GM23338 (cell line): ENCODE measurements around the gene UTS2R. TPM values are rescaled to one million over a fixed set of nuclear protein-coding genes. Genes with fewer than 3 reads are reported as not detected.
A peak's percentile ranks its signal among the peaks of the same experiment; 100 is the strongest.

Source experiments
- ATAC-seq: fragments of 200-7000 bp; cut with Tn5 transposase; 3 replicates; pipeline ENCODE4 v1.9.1; 2020
- DNase-seq: peaks from one replicate; pipeline ENCODE4 v3.0.0-alpha.2; 2015; ENCODE audit warnings: low spot score
- H2AFZ ChIP-seq: fragments of 200-600 bp; sonication (generic); 2 replicates; pipeline ENCODE4 v1.8.0; 2016; ENCODE audit warnings: antibody characterized with exemption, mild to moderate bottlenecking, moderate library complexity
- H3F3A ChIP-seq: fragments of 200-600 bp; sonication (generic); replicated peaks from 2 replicates; pipeline ENCODE4 v1.8.0; 2017; ENCODE audit warnings: antibody characterized with exemption, mixed run types, low read depth
- H3K27ac ChIP-seq: fragments of 200-600 bp; sonication (generic); 2 replicates; pipeline ENCODE4 v1.6.1; 2016; ENCODE audit warnings: low read depth
- H3K27me3 ChIP-seq: fragments of 200-600 bp; sonication (generic); 2 replicates; pipeline ENCODE4 v1.8.0; 2016; ENCODE audit warnings: mild to moderate bottlenecking, mixed run types, moderate library complexity; ENCODE audit not compliant: insufficient read depth
- H3K36me3 ChIP-seq: fragments of 200-600 bp; sonication (generic); 2 replicates; pipeline ENCODE4 v1.8.0; 2016; ENCODE audit warnings: mild to moderate bottlenecking; ENCODE audit not compliant: insufficient read depth
- H3K4me1 ChIP-seq: fragments of 200-600 bp; sonication (generic); 2 replicates; pipeline ENCODE4 v1.8.0; 2016; ENCODE audit warnings: mild to moderate bottlenecking, moderate library complexity; ENCODE audit not compliant: insufficient read depth
- H3K4me2 ChIP-seq: fragments of 200-600 bp; sonication (generic); 2 replicates; pipeline ENCODE4 v1.7.1; 2017; ENCODE audit warnings: mixed run types
- H3K4me3 ChIP-seq: fragments of 200-600 bp; sonication (generic); 2 replicates; pipeline ENCODE4 v1.6.1; 2016; ENCODE audit warnings: mixed run types
- H3K79me2 ChIP-seq: fragments of 200-600 bp; sonication (generic); replicated peaks from 2 replicates; pipeline ENCODE4 v1.8.0; 2017; ENCODE audit warnings: mild to moderate bottlenecking; ENCODE audit not compliant: insufficient read depth
- H3K9me2 ChIP-seq: fragments of 200-600 bp; sonication (generic); 2 replicates; pipeline ENCODE4 v1.8.0; 2017; ENCODE audit not compliant: insufficient read depth
- H4K20me1 ChIP-seq: fragments of 200-600 bp; sonication (generic); replicated peaks from 2 replicates; pipeline ENCODE4 v1.8.0; 2017; ENCODE audit warnings: mild to moderate bottlenecking; ENCODE audit not compliant: insufficient read depth
- H3K27ac Mint-ChIP-seq: 2 replicates; pipeline ENCODE4 v1.8.0; 2020; ENCODE audit warnings: inconsistent platforms, mild to moderate bottlenecking, moderate library complexity, mixed read lengths
- H3K27me3 Mint-ChIP-seq: 3 replicates; pipeline ENCODE4 v1.8.0; 2022; ENCODE audit warnings: low read depth, mild to moderate bottlenecking, moderate library complexity, mixed read lengths, inconsistent platforms; ENCODE audit not compliant: insufficient read depth, poor library complexity
- H3K36me3 Mint-ChIP-seq: 3 replicates; pipeline ENCODE4 v1.8.0; 2021; ENCODE audit warnings: low read depth, mild to moderate bottlenecking, inconsistent platforms, moderate library complexity, mixed read lengths
- H3K4me1 Mint-ChIP-seq: 3 replicates; pipeline ENCODE4 v1.8.0; 2020; ENCODE audit warnings: mild to moderate bottlenecking, inconsistent platforms, mixed read lengths
- H3K4me3 Mint-ChIP-seq: 3 replicates; pipeline ENCODE4 v1.8.0; 2021; ENCODE audit warnings: moderate library complexity, mild to moderate bottlenecking, inconsistent platforms, mixed read lengths
- H3K9me3 Mint-ChIP-seq: 3 replicates; pipeline ENCODE4 v1.8.0; 2020; ENCODE audit warnings: moderate library complexity, mild to moderate bottlenecking, inconsistent platforms, mixed read lengths
- CTCF ChIP-seq, 2 experiments: fragments of 200-600 bp in 1 of 2; sonication (generic) in 1 of 2; conservative IDR thresholded peaks; 2 replicates each; pipeline versions ENCODE4 v1.5.1 to v1.6.1; 2016 to 2017; ENCODE audit warnings: antibody characterized with exemption in 2 of 2, low read depth in 2 of 2, mild to moderate bottlenecking in 2 of 2, moderate library complexity in 1 of 2
- ETS1 ChIP-seq: IDR thresholded peaks from 2 replicates; pipeline ENCODE4 v1.6.1; 2016; ENCODE audit warnings: antibody characterized with exemption
- EZH2 ChIP-seq: fragments of 200-600 bp; sonication (generic); IDR thresholded peaks from one replicate; pipeline ENCODE4 v1.8.0; 2017; ENCODE audit warnings: antibody characterized with exemption, mild to moderate bottlenecking, low read depth; ENCODE audit not compliant: unreplicated experiment
- EZH2phosphoT487 ChIP-seq: fragments of 200-600 bp; sonication (generic); IDR thresholded peaks from one replicate; pipeline ENCODE4 v1.8.1; 2018; ENCODE audit warnings: antibody characterized with exemption; ENCODE audit not compliant: unreplicated experiment
- JUNB ChIP-seq: IDR thresholded peaks from one replicate; pipeline ENCODE4 v1.6.1; 2016; ENCODE audit warnings: antibody characterized with exemption; ENCODE audit not compliant: unreplicated experiment
- NANOG ChIP-seq: IDR thresholded peaks from 2 replicates; pipeline ENCODE4 v1.6.1; 2016; ENCODE audit warnings: antibody characterized with exemption, borderline replicate concordance
- POLR2AphosphoS5 ChIP-seq: IDR thresholded peaks from 2 replicates; pipeline ENCODE4 v1.6.1; 2016; ENCODE audit warnings: antibody characterized with exemption, low read depth
- REST ChIP-seq: IDR thresholded peaks from one replicate; pipeline ENCODE4 v1.6.1; 2018; ENCODE audit warnings: antibody characterized with exemption; ENCODE audit not compliant: unreplicated experiment
- STAT1 ChIP-seq: IDR thresholded peaks from one replicate; pipeline ENCODE4 v1.6.1; 2016; ENCODE audit warnings: antibody characterized with exemption; ENCODE audit not compliant: unreplicated experiment
- ZNF331 ChIP-seq: fragments of 250-450 bp; sonication (Bioruptor Pico); IDR thresholded peaks from 2 replicates; pipeline ENCODE4 v1.5.0; 2020; ENCODE audit warnings: low read depth, mild to moderate bottlenecking, moderate library complexity
- polyA plus RNA-seq: library from polyadenylated mRNA; unstranded; fragments of >200 nt; fragmentation: Nextera tagmentation; extraction: Ambion mirVana; gene quantifications from 2 replicates; pipeline ENCODE4 v1.2.1, GENCODE V29; 2016
- total RNA-seq: library from RNA; depleted of rRNA; stranded (reverse); fragments of >200 nt; shearing (Covaris generic); gene quantifications from 2 replicates; pipeline ENCODE4 v1.2.3, GENCODE V29; 2014

The UTS2R gene
- total and polyA plus RNA-seq, 2 experiments from 2014 or later = 0.49 TPM; not detected in 1

- H3K27me3 Mint-ChIP-seq = peaks cover 23% of the 10 kb centered on the region
- Histone ChIP-seq H3K4me1 (no peaks in the 10 kb centered on the region), H3K9me2 (no peaks in the 10 kb centered on the region), H3K4me3 (no peak overlapping the region), H3K27ac (no peak overlapping the region), H3K36me3 (no peaks in the 10 kb centered on the region), H3F3A (no peaks in the 10 kb centered on the region), H3K79me2 (no peaks in the 10 kb centered on the region), H3K4me2 (no peak overlapping the region), H2AFZ (no peak overlapping the region), H4K20me1 (no peaks in the 10 kb centered on the region), H3K27me3 (no peaks in the 10 kb centered on the region)
- no peak overlapping the region for H3K27ac Mint-ChIP-seq
- DNase-seq (peak; percentile 63), ATAC-seq (peak; percentile 75)
- no peaks in the 10 kb centered on the region; the same call in 2 of the 3 replicates for H3K9me3 Mint-ChIP-seq
- H3K36me3 Mint-ChIP-seq = no peaks in the 10 kb centered on the region
- TF ChIP-seq CTCF (conservative IDR thresholded peaks at IDR 0.05; ENCODE audit: low read depth in 2 of 2) (peak; percentile 23 to 64; a peak in 3 of 4 replicates), JUNB (no peak)
- peaks cover 6% of the 10 kb centered on the region for H3K4me1 Mint-ChIP-seq
- H3K4me3 Mint-ChIP-seq = no peak overlapping the region
Observed at GRCh38 chr17:82384730-82385481, 13.3 kb downstream of the UTS2R start.

- Mint-ChIP-seq H3K27me3 (peaks cover 16% of the 10 kb centered on the region), H3K4me3 (no peak overlapping the region), H3K4me1 (peaks cover 6% of the 10 kb centered on the region), H3K36me3 (no peaks in the 10 kb centered on the region), H3K27ac (no peak overlapping the region), H3K9me3 (no peaks in the 10 kb centered on the region; the same call in 2 of the 3 replicates)
- Histone ChIP-seq H3K27me3 (no peaks in the 10 kb centered on the region), H3K79me2 (no peaks in the 10 kb centered on the region), H3F3A (no peaks in the 10 kb centered on the region), H3K4me2 (no peak overlapping the region), H4K20me1 (no peaks in the 10 kb centered on the region), H2AFZ (no peak overlapping the region), H3K4me3 (no peak overlapping the region), H3K27ac (no peak overlapping the region), H3K9me2 (no peaks in the 10 kb centered on the region), H3K36me3 (no peaks in the 10 kb centered on the region), H3K4me1 (no peaks in the 10 kb centered on the region)
- DNase-seq (no peak), ATAC-seq (peak; percentile 14)
- TF ChIP-seq EZH2 = no peak
- TF ChIP-seq REST = no peak
- TF ChIP-seq STAT1 = no peak
- no peak for TF ChIP-seq CTCF (conservative IDR thresholded peaks at IDR 0.05; ENCODE audit: low read depth in 2 of 2)
- no peak for TF ChIP-seq ETS1
- TF ChIP-seq ZNF331 = no peak
- no peak for TF ChIP-seq POLR2AphosphoS5
- no peak for TF ChIP-seq EZH2phosphoT487
- no peak for TF ChIP-seq NANOG
- no peak for TF ChIP-seq JUNB
Observed at GRCh38 chr17:82385559-82386254, 14.1 kb downstream of the UTS2R start.
